DND-41 (cell line): ENCODE results near the gene WTIP.

Source experiments
- CTCF ChIP-seq: IDR thresholded peaks from 2 replicates; pipeline ENCODE4 v1.5.1; 2012; ENCODE audit warnings: borderline replicate concordance, low read length, moderate library complexity, mild to moderate bottlenecking; ENCODE audit not compliant: poor library complexity, severe bottlenecking; ENCODE audit errors: extremely low read depth
- EZH2 ChIP-seq: IDR thresholded peaks from 3 replicates; pipeline ENCODE4 v1.6.1; 2012; ENCODE audit warnings: borderline replicate concordance, low read depth, mild to moderate bottlenecking, moderate library complexity, low read length, inconsistent platforms; ENCODE audit not compliant: severe bottlenecking

DNA sequence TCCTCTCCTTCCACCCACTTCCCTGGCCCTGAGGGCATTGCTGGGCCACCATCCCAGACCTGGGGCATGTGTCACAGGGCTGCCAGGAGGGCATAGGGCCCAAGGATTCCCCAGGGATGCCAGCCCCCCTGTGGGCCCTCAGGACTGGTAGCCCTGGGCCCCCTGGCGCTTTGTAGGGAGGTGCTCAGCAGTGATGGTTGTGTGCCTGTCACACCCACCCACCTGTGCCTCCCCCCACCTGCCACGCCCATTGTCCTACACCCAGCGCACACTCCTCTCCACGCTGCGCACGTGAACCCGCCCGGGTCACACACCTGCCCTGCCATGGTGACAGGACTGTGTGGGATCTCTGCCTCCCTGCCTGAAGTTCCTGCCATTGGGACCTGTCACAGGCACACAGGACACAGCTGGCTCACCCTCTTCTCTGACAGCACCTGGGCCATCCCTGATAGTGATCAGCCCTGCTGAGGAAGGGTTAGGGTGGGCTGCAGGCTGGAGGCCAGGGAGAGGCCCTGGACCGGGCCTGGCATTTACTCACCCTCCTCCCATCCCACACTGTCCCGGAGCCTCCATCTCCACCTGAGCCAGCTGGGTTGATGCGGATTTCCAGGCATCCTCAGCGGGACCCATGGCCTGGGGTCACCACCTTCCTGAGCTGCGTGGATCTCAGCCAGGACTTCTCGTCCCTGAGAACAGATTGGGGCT is 23.9 kb downstream of the WTIP start:
- TF ChIP-seq CTCF, result no peak
- no peak for TF ChIP-seq EZH2
